GM18867 (cell line): Measurements from ENCODE around the gene GPR65.
"Not testable (repeated sequence)": the region's sequence is repeated elsewhere in the genome, so short reads cannot be mapped to it uniquely, and the experiment has no call there.

Experiments
- ATAC-seq: cut with Tn5 transposase; IDR thresholded peaks from one replicate; pipeline ENCODE4 v1.9.1; 2021; ENCODE audit warnings: mild to moderate bottlenecking, moderate library complexity; ENCODE audit not compliant: unreplicated experiment

The GPR65 gene

DNA sequence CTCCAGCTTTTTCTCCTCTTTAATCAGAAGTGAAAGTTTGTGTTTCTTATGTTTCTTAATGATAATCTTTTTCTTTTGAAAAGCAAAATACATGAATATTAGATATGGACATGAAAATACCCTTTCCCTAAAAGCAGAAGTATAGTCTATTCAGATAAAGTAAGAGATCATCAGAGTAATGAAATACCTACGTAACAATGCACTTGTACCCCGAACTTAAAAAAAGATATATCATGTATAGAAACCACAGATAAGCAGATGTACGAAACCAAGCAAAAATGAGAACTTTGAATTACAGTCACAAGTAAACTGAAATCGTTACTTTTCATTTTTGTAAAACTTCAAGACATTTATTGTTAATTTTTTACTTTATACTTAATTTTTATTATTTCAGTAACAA is 1.5 kb upstream of the GPR65 start:
- ATAC-seq: no peak

DNA sequence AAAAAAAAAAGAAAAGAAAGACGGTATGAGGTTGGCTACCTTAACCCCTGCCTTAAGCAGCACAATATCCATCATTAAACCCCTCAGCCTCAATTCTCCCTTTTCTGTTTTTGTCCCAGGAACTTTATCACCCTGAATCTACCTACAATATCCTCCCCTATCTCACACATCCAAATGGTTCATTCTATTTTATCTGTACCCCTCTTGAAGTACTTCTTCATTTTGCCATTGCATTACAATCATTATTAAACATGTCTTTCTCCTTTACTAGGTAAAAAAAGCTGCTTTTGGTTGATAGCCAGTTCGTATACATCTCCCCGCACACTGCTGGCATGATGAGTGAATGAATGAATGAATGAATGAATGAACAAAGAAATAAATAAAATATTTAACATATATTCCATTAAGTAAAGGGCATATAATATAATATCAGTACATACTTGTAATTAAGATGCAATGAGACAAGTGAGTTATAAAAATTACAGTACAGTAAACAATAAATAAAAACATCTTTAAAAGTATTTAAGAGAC is 364 bp upstream of the GPR65 start:
- no peak for ATAC-seq

DNA sequence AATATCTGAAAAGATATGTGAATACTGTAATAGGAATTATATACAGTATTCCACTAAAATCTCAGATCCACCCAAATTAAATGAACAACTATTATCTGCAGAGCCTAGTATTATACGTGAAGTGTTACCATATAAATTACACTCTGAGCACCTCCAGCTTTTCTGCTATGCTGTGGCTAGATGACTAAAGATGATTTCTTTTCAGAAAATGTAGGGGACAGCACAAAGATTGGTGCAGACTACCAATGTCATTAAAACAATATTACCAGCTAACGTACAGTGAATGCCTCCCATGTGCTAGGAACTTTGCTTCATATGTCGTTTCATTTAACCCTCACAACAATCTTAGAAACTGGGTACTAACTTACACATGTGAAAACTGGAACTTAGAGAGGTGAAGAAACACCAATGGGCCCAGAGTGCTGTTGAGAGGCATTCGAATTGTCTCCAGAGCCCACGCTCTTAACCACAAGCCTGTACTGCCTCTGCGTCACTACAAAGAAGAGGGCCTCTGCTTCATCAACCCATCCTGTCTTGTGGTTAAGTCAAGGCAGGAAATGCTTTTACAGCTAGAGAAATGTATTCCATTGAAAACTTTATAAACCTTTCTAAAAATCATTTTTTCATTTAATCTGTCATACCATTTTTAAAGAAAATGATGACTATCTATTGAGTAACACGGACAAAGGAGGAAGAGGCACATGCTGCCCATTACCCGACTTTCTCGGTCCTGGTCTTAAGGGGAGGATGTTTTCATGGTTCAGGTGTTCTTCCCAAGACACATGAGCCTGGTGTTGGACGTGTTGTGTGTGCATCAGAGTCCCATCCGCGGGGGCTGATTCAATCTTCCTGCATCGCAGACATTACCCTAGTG is 1.3 kb downstream of the GPR65 start:
- ATAC-seq: peak; percentile 95

DNA sequence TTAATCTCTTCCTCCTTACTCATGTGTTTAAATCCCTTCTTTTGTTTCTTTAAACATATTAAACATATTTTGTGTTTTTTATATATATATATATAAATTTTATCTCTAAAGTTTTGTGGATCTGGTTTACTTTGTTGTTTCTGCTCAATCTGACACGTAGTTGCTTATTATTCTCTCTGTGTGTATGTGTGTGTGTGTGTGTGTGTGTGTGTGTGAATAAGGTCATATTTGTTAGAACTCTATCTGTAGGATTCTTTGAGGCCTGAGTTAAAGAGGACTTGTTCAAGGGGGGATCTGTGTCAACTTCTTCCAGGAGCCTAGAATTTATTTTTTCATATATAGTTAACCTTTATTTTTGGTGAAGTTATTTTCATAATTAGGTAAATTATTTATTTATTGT is 2.7 kb downstream of the GPR65 start:
- ATAC-seq: no peak

DNA sequence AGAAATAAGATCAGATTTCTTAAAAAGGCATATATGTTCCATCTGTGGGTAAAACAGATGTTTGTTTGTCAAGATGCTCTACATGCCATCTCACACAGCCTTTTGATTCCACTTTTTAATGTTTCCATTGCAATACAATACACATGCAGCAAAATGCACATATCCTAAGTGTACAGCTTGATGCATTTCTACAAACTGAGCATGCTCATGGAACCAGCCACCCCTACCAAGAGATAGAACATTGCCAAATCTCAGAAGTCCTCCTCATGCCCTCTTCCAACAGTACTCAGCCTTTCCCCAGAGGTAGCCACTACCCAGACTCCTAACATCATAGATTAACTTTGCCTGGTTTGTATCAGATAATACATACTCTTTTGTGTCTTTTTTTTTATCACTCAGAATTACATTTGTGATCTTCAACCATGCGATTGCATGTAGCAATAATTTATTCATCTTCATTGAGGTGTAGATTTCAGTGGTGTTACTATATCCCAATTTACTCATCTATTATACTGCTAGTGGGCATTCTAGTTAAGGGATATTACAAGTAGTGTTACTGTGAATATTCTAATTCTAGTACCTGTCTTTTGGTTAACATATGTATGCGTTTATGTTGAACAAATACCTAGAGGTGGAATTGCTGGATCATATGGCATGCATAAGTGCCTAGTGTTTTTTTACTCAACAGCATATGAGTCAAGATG is 3.3 kb downstream of the GPR65 start:
- ATAC-seq: no peak

DNA sequence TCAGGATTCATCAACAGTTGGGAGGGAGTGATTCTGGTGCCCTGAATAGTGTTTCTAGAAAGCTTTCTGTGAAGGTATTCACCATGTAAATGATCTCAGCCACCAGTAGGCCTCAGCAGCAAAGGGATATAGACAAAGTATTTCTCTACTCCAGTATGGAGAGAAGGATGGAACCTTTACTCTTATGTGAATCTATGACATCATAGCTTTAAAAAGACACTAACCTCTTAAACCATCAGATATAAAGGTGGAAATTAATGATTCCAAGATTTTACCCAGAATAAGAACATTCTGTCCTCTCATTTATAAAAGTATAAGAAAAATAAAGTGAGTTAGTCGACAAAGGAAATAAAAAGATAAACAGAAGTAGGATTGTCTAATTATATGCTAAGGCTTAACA is 4.6 kb downstream of the GPR65 start:
- no peak for ATAC-seq

DNA sequence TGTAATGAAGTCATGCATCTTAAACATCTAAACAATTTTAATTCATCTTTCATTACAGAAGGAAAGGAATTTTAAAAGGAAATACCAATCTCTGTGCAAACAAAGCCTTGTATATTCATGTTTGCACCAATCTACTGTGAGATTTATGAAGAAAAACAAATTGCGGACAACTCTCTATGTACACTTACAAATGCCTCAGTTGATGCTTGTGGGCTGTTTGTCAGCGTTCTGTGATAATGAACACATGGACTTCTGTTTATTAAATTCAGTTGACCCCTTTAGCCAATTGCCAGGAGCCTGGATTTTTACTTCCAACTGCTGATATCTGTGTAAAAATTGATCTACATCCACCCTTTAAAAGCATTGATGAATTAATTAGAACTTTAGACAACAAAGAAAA is 5.4 kb downstream of the GPR65 start:
- ATAC-seq: no peak

DNA sequence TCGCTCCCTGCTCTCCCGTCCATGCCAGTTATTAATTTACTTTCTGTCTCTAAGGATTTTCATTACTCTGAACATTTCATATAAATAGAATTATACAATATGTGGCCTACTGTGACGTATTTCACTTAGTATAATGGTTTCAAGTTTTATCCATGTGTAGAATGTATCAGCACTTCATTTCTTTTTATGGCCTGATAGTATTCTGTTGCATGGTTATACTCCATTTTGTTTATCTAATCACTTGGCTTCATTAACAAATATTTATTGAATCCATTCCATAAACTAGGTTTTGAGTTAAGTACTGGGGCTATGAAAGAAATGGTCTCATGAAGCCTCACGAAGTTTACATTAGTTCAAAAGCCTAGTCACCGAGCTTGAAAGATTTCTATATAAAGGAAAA is 7.6 kb downstream of the GPR65 start:
- ATAC-seq: no peak

DNA sequence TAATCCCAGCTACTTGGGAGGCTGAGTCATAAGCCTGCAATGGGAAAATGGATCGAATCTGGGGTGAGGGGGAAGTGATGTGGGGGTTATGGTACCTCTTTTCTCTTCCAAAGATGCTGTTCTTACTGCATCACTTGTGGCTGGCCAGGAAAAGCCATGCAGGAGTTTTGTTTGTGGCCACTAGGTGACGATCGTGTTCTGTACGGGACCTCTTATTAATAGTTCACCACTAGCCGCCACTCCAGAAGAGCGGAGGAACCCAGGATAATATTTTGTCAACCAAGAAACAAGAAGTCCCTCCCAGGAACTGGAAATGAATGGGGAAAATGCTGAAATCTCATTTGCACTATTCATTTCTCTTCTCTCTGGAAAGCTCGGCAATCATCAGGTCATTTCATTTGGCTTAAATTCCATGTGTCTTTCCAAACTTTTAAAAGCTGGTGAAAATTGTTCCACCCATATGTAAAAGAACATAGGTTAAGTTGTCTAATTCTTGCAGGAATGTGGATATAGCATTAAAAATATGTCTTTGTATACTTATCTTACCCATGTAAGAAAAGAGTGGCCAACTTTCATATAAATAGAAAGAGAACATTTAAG is 8.9 kb downstream of the GPR65 start:
- peak; percentile 97 for ATAC-seq

DNA sequence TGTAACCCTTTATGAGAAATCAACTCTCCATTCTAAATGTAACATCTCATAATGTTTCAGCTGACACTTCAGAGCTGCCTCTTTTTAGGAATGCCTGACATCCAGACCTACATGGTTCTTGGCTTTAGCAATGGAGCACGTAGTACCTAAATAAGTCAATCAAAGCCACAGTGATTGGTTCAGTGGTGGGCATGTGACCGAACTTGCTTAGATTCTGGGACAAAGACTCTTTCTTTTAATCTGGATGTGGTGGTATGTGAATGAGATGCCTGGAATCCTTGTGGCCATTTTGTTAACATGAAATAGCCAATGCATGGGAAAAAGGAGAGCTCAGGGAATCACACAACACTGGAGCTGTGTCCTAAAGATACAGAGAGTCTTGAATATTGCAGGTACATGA is 11.8 kb downstream of the GPR65 start:
- no peak for ATAC-seq

DNA sequence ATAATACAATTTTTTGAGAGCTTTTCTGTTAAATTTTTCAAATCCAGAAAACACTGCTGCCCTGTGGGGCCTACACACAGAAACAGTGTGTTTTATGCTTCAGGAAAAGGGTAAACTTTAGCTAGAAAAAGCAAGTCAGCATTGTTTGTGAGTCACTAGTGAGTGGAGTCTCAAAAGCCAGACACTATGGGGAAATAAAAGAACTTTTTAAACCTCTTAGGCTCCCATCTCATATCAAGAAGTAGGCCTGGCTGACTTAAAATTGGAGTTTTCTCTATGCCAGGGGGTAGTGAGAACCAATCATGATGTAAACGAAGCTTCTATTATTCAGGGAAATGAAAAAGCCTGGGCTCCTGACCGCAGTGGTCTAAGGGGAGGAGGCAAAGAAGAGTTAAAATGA is 12.6 kb downstream of the GPR65 start:
- no peak for ATAC-seq

DNA sequence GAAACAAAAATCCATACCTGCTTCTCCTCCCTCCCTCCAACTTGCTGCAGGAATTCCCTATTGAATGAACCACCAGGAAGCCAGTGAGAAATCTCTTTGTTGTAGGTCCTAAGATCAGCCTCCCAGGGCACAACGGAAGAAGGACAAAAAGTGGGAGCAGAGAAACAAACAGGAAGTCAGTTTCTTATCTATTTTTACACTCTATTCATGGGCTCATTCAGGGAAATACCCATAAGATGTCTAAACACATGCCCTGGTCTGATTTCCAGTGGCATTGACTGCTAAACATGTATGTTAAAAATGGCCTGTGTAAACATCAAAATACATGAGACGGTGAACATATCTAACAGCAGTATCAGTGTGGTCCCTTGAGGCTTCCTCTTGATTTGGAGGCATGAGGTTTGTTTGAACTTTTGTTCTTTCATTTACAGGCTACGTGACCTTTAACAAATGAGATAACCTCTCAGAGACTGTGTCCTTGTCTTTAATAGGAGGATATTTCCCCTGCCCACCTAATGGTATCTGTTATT is 18.8 kb downstream of the GPR65 start:
- ATAC-seq: no peak

DNA sequence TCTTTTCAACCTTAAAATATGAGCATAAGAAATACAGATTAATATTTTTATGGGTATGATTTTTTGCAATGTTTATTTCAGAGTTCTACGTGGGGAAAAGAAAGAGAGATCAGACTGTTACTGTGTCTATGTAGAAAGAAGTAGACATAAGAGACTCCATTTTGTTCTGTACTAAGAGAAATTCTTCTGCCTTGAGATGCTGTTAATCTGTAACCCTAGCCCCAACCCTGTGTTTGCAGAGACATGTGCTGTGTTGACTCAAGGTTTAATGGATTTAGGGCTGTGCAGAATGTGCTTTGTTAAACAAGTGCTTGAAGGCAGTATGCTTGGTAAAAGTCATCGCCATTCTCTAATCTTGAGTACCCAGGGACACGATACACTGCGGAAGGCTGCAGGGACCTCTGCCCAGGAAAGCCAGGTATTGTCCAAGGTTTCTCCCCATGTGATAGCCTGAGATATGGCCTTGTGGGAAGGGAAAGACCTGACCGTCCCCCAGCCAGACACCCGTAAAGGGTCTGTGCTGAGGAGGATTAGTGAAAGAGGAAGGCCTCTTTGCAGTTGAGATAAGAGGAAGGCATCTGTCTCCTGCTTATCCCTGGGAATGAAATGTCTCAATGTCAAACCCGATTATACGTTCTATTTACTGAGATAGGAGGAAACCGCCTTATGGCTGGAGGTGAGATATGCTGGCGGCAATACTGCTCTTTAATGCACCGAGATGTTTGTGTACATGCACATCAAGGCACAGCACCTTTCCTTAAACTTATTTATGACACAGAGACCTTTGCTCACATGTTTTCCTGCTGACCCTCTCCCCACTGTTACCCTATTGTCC is 19.5 kb downstream of the GPR65 start:
- not testable (repeated sequence) for ATAC-seq

DNA sequence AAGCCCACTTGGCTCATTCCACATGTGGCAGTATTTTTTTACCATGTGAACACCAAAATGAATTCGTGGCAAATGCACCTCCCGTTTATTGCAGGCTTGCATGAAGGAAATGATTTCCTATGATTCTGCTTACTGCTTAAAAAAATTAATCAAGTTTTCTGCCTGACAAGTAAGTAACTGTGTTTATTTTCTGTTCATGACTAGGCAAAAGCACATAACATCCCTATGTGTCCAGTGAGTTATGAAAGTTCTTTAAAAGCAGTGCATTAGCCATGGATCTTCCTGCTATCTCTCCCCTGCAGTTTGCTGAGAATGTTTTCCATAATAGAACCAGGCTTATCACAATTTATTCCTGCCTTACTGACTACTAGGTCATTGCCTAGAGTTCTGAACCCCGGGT is 20.4 kb downstream of the GPR65 start:
- ATAC-seq: no peak

DNA sequence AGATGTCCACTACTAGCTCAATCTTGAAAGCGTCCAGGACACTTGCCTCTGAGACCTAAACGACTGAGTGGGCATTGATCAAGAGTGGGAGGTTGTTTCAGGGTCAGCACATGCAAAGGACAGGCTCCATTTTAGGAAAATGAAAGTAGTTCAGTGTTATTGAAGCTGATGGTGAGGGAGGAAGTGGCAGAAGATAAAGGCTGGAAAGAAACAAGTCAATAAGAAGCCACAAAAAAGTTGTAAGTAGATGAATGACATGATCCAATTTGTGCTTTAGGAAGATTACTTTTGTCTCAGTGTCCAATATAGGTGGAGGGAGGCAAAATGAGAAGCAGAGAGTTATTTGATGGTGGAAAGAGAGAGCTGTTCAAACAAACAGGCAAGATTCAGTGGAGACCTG is 22.0 kb downstream of the GPR65 start:
- peak; percentile 73 for ATAC-seq

DNA sequence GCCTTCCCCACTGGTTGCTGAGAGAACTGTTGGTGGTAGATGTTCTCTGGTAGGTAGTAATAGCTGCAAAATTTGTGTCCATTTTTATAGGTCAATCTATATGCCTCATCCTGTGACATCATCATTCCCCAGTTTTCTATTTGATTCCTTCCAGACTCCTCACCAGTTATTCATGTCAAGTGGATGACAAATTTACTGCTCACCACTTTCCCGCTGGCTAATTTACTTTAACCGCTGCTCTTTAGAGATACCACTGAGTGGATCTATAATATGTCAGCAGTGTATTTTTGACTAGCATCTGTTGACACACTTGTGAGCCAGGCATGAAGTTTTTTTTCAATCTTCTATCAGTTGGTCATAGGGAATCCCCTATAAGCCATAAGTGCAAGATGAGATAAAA is 24.6 kb downstream of the GPR65 start:
- no peak for ATAC-seq

DNA sequence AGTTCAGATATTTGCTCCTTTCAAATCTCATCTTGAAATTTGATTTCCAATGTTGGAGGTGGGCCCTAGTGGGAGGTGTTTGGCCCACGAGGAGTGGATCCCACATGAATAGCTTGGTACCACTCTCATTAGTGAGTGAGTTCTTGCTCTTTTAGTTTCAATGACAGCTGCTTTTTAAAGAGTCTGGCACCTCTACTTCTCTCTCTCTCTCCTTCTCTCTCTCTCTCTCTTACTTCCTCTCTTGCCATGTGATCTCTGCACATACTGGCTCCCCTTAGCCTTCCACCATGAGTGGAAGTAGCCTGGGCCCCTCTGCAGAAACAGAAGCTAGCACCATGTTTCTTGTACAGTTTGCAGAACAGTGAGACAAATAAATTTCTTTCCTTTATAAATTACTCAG is 25.1 kb downstream of the GPR65 start:
- no peak for ATAC-seq

DNA sequence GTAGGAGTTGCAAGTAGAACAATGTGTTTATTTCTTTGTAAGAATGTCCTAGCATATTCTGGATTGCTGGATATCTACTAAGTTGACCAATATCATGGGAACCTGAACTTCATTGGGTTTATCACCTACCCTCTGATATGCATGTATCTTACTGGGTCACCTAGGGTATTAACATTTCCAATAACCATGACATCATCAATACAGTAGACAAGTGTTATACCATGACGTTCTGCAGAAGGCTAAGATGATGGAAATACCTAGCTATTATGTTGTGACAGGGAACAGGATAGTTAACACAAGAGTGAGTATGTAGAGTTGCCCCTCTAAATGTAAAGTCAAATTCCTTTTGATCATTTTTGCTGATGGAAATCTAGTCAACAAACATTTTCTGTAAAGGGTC is 26.0 kb downstream of the GPR65 start:
- ATAC-seq: no peak

DNA sequence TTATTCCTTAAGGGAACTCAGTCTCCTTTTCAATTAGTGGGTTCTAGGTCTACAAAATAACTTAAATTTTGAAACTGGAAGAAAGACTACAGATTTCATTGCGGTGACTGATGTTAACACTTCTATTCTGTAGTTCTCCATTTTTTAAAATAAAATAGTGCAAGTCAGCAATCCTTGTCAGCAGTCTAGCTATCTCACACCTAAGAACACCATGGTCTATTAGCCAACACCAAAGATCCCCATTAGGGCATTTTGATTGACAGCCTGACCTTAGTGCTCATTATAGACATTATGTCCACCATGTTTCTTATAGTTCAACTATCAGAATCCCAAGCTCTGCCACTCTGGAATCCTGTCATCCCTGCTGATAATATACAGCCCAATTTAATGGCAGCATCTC is 27.4 kb downstream of the GPR65 start:
- no peak for ATAC-seq

DNA sequence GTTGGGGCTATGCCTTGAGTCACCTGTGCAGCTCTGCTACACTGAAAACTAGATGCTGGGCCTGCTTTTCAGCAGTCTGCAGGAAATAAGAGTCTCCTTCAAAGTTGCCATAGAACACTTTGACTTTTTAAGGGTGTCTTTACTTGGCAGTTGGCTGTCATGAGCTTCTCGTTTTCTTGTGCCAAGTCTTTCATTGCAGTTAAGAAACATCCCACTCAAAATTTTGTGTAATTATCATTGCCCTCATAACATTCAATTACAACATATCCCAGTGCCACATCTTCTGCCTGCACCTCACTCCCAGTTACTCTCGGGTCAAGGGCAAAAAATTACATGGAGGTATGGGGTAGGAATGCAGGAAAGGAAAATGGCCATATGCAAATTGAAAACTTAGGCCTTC is 29.1 kb downstream of the GPR65 start:
- ATAC-seq: no peak

DNA sequence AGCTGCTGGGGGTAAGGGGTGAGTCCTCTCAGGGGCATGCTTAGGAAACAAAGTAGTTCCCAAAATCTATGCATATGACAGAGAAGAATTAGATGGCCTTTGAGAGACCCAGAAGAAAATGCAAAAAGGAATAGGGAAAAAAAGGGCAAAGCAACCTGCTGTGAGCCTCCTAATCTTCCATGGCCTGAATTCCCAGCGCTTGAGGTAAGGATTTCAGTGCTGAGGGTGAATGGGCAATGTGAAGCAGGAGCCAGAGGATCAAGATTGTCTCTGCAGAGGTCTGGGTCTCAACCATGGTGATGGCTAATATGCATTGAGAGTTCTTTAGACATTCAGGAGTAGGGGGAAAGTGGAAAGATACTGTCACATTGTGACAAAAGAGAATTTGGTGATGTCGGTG is 31.5 kb downstream of the GPR65 start:
- no peak for ATAC-seq
